Sigmoid colon (tissue), 4 donors: ENCODE measurements around the gene DAPK2.

ENCODE experiments used
- CTCF ChIP-seq, 4 experiments: fragments of 450-650 bp in 3 of 4; fragments of 200-600 bp in 1 of 4; IDR thresholded peaks; one replicate each; pipeline ENCODE4 v1.5.1; 2016 to 2019; ENCODE audit warnings: antibody characterized with exemption in 4 of 4, mild to moderate bottlenecking in 3 of 4, moderate library complexity in 2 of 4
- EP300 ChIP-seq, 4 donors: sonication (generic); formaldehyde crosslinking; IDR thresholded peaks; one replicate each; pipeline ENCODE4 v1.6.1; 2017; ENCODE audit warnings: antibody characterized with exemption in 4 of 4
- POLR2A ChIP-seq, 2 donors: fragments of 450-650 bp; IDR thresholded peaks; one replicate each; pipeline ENCODE4 v1.6.1; 2016; ENCODE audit warnings: antibody characterized with exemption in 2 of 2, mild to moderate bottlenecking in 2 of 2, moderate library complexity in 2 of 2
- POLR2AphosphoS5 ChIP-seq, 4 donors: sonication (generic); formaldehyde crosslinking; IDR thresholded peaks; one replicate each; pipeline ENCODE4 v1.6.1; 2017; ENCODE audit warnings: antibody characterized with exemption in 4 of 4

GRCh38 chr15:64029633-64030032, 16.7 kb downstream of the DAPK2 start:
- TF ChIP-seq CTCF (IDR thresholded peaks at IDR 0.05) (no peak), POLR2A (IDR thresholded peaks at IDR 0.05) (no peak), EP300 (IDR thresholded peaks at IDR 0.05) (no peak), POLR2AphosphoS5 (IDR thresholded peaks at IDR 0.05) (no peak)
